ENCODE measurements around the gene BARHL1.

Gene BARHL1

DNA sequence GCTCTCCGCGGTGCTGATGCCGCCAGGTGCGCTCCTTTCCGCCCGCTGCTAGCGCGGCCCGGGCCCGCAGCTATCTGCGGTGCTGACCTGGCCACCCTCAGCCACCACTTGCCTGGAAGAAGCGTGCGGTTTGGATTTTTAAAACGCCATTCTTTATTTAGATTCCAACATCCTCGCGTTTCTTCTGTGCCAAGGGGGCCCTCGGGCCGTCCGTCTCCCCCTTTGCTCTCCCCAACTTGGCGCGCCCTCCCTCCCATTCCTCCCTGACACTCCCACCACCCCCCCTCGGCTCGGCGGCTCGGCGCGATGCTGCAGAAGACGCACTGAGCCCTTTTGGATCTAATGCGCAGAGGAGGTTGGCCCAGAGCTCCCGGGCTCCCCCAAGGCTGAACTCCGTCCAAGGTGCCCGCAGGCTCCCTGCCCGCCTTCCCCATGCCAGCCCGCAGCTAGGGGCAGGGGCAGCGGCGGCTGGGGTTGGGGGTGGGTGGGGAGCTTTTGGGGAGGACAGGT is at the start of gene BARHL1:
Gene BARHL1 (plus strand): TSS at position 331 of the 510 bp plus-strand sequence. CDS start 192 bp downstream, outside the sequence.
- DNase-seq (ENCODE audit: low spot score) (no peak), FAIRE-seq (no peak)

DNA sequence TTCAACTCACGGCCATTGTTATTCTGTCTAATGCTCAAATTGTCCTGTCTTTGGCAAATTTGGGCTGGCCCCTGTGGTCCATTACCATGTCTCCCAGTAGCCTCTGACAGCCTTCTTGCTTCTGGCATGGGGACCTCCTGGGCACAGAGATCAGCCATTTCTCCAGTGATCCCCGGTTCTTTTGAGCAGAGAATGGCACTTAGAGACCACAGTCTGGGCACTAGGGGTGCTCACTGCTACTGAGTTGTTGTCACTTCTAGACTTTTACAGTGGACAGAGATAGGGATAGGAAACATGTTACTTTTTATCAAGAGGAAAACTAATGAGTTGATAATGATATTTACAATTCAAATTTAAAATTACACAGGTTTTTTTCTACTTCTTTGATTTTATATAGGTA is 47.6 kb upstream of the BARHL1 start:
- DNase-seq (ENCODE audit: low spot score) (no peak), FAIRE-seq (no peak)

DNA sequence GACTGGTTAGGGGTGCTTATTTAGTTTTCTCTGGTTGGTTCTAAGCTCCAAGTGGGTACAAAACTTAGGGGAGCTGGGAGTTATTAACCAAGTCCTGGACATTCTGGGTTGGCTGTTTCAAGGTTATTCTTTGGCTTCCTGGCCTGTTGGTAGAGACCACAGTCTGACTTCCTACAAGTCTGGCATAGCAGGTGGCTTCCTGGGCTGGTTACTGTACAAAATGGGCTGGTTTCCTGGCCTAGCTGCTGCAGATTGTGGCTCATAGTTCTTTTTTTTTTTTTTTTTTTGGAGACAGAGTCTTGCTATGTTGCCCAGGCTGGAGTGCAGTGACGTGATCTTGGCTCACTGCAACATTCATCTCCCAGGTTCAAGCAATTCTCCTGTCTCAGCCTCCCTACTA is 46.3 kb upstream of the BARHL1 start:
- DNase-seq (ENCODE audit: low spot score) = no peak

DNA sequence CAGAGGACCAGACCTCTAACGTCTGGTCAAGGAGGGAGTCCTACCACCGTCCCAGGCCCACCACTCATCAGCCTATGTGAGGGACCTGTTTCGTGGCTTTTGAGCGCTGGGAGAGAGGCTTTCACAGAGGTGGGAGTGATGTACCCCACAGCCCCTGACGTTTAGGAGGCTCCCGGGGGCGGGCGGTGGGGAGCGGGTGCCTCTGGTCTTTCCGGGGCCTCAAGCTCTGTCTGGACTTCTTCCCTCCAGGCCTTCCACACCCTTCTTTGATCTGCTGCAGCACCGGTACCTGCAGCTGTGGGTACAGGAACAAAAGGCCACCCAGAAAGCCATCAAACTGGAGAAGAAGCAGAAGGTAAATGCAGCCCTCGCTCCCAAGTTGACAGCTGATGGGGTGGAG is 45.1 kb upstream of the BARHL1 start:
- no peak for DNase-seq (ENCODE audit: low spot score)
- no peak for FAIRE-seq

More for the DNA sequence above, 46.3 kb upstream of the BARHL1 start:
- FAIRE-seq = no peak

DNA sequence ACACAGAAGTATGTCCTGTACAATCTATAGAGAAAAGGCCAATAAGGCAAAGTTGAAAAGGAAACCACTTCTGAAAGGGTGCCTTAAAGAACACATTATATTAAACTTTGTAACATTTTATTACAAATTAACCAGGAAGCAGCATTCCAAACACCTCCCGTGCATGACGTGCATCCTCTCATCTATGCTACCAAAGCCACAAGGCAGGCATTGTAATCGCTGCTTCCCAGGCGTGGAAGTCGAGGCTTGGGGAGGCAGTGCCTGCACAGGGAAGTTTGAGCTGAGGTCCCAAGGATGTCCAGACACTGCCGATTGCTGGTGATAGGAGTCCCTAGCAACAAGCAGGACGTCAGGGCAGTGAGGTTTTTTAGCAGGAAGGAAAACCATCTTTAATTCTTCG is 44.3 kb upstream of the BARHL1 start:
- DNase-seq (ENCODE audit: low spot score) (peak; percentile 23), FAIRE-seq (no peak)

DNA sequence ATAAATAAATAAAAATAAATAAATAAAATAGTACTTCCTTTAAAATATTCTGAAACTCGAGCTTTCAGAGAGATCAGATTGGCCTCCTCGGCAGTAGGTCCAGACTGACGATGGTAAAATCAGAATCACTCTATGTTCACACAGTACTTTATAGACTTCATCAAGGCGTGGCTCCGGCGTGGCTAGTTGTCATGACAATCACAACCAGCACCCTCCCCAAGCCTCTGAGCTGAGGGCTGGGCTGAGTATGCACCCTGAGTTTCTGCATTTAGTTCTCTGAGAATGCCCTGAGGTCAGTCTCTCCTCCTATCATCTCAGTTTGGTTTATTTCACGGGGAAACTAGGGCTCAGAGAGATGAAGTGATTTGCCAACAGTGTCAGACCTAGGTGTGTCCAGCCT is 43.3 kb upstream of the BARHL1 start:
- FAIRE-seq (no peak), DNase-seq (ENCODE audit: low spot score) (no peak)

DNA sequence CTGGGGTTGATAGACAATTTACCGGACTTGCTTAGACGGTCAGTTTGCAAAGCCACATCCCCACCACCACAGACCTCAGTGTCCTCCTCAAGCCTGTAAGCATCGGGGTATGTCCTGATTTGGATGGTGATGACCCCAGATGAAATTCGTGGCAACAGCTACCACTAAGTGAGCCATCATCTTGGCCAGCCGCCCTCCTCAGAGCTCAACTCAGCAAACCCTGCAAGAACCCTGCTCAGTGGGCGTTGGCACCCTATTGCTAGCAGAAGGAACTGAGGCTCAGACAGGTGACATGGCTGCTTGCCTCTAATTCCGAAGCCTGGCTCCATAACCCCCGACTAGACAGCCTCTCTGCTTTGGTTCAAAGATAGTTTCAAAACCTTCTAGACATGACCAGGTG is 41.4 kb upstream of the BARHL1 start:
- no peak for DNase-seq (ENCODE audit: low spot score)
- FAIRE-seq = no peak

DNA sequence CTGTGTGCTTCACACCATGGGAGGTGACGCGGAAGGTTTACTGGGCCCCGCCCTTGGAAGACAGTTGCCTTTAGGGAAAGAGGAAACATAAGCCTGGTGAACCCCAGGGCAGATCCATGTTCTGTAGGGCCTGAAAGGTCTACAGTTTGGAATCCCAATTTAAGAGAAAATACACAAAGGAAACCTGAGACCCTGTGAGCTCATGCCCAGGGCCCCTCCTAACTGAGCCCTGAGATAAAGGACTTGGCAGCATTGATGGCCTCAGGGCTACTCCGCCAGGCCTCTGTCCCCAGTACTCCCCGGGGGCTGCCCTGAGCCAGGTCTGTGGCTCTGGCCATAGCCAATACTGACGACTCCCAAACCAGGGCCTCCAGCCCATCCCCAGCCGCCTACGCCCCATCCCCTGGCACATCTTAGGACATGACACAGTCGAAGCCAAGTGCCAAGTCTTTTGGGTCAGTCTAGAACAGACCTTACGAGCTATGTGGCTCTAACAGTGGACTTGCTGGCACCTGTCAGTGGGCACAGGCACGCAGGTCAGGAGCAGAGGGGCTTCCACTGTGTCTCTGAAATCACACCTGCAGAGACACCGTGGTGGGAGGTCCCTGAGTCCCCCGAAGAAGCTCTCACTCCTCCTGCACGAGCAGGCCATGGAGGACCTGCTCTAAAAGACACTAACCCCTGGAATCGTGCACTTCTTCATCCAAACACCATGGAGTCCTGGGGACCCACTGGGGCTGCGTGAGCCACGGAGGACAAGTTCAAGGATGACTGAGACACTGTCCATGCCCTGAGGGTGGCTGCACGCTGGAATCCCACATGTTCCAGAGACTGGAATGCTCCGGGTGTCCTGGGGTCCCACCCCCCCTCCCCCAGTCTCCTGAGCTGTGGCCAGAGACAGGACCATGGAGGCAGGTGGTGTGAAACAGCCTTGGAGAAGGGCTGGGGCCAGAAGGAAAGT is 40.3 kb upstream of the BARHL1 start:
- FAIRE-seq = no peak

DNA sequence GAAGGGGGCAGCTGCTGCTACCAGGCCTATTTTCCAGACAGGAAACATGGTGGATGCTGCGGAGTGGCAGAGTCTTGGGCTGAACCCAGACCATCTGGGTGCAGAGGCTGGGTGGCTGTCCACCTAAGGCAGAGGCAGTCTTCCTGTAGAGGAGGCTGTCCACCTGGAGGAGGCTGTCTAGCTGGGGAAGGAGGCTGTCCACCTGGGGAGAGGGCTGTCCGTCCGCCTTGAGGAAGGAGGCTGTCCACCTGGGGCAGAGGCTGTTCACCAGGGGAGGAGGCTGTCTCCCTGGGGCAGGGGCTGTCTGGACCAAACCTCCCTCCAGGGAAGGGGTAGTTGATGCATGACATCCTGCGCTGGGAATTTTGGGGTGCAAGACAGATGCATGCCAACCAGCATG is 39.2 kb upstream of the BARHL1 start:
- FAIRE-seq = no peak
- DNase-seq (ENCODE audit: low spot score) = no peak

More for the DNA sequence above, 40.3 kb upstream of the BARHL1 start:
- DNase-seq (ENCODE audit: low spot score) = no peak

DNA sequence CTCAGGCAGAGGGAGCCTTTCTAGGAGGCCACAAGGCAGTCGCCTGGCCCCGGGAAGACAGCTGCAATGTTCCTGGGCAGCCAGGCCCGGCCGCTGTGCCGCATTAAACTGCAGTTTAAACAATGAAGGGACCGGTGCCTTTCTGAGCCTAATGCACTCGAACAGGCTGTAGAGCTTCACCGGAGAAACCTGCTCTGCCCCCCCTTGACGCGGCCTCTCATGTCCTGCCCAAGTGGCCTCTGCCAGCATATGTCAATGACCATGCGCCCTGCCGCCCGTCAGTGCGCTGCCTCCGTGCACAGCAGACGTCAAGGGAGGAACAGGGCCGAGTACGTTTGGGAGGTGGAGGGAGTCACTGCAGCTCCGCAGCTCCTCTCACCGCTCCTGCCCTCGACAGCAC is 38.4 kb upstream of the BARHL1 start:
- DNase-seq (ENCODE audit: low spot score) (no peak), FAIRE-seq (no peak)

DNA sequence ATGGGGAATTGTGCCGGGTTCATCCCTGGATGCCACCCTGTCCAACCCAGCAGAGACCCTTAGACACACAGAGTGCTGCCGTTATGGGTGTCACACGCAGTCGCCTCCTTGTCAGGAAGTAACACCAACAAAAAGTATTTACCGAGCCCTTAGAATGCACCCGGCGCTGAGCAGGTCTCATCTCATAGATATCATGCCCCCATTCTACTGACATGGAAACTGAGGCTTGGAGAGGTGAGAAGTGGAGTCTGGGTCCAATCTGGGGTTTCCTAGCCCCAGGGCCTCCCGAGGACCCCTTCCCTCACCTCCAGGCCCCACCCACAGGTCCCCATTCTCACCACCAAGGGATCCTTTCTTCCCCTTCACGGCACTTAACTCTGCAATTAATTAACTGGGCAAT is 36.8 kb upstream of the BARHL1 start:
- no peak for FAIRE-seq
- DNase-seq (ENCODE audit: low spot score) = no peak

DNA sequence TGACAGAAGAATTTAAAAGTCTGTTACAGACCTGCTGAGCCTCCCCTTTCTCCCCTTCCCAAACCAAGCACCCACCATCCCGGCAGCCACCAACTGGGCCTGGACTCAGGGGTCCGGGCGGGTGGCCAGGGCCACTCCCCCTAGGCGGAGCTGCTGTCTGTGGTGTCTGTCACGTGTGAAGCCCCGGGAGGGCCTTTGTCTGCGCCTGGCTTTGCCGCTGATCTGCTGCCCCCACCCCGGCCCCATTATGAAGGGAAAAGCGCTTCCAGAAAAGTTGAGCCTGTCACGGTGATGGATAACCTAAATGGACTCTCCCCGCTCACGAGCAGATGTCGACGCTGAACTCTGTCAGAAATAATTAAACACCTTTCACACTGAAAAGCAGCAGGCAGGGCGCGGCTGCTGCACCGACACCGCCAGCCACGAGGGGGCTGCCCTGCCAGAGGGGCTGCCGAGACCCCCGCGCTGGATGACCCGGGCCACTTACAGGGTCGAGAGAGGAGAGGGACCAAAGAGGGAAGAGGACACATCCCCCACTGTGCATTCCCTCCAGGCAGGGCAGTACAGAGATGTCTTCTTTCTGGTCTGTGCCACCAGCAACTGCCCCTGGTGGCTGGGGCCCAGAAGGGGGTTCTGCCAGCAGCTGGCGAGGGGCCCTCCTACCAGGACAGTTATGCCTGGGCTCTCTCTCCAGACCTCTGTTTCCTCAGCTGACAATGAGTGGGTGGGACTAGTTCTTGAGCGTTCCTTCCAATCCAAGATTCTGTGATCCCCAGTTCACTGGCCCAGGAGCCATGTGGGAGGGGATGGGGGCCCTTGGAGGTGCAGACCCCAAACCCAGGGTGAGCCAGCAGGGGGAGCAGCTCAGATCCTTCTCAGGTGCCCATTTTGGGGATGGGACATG is 36.0 kb upstream of the BARHL1 start:
- DNase-seq (ENCODE audit: low spot score) (no peak), FAIRE-seq (no peak)

DNA sequence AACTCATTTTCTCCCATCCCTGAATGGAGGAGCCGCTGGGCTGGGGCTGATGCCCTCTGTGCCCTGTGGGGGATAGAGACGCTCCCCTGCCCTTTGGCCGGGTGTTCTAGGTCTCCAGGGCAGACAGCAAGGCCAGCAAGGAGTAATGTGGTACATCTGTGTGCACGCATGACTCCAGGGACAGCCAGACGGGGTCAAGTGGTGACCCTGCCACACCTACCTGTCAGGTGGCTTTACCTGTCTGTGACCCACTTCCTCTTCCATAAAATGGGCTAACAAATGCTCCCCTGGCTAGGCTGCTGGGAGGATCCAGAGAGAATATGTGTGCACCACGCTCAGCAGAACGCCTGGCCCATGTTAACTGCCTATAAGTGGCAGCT is 35.4 kb upstream of the BARHL1 start:
- FAIRE-seq (no peak), DNase-seq (ENCODE audit: low spot score) (no peak)

DNA sequence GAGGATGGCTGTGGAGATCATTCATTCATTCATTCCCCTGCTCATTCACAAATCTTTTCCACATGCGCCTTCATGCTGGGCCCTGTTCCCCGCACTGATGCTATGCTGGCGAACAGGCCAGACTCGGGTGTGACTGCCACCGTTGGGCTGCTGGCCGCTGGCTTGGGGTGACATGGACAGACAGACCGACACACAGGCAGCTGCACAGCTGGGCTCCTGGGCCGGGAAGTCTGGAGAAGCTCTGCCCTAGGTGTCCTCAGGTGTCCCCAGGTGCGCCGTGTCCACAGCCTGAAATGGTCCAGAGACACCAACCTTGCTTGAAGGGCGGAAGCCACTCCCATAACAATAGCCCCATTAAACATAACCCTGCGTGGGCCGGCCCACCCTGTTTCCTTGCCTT is 35.0 kb upstream of the BARHL1 start:
- DNase-seq (ENCODE audit: low spot score) = no peak
- no peak for FAIRE-seq

DNA sequence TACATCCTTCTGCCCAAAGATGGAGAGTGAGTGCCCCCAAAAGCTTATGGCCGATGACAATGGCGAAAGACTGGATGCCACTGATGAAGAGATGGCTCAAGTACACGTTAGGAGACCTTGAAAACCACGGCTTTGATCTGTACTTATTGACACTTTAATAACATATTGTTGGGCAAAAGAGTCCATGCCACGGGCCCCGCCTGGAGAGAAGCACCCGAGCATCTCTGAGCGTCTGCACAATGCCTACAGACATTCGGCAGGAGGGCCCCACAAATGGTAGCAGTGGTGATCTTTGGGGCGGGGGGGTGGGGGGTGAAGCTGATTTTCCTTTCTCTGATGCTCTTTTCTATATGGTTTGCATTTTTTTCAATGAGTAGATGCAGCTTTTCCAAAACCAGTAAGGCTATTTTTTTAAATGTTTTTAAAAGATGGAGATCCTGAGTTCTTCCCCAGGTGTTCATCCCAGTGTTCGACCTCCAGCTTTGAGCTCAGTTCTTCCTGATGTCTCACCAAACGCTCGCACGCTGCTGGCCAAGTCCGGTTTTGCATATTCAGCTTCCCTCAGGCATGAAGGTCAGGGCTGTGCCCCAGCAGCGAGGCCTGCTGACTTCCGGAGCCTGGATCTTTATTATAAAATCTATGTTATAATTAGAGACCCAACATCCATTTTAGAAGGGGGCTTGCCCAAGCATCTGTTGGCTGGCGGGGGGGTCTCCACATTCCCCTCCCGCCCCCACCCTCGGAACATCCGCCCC is 34.3 kb upstream of the BARHL1 start:
- DNase-seq (ENCODE audit: low spot score) = no peak
- FAIRE-seq = no peak

DNA sequence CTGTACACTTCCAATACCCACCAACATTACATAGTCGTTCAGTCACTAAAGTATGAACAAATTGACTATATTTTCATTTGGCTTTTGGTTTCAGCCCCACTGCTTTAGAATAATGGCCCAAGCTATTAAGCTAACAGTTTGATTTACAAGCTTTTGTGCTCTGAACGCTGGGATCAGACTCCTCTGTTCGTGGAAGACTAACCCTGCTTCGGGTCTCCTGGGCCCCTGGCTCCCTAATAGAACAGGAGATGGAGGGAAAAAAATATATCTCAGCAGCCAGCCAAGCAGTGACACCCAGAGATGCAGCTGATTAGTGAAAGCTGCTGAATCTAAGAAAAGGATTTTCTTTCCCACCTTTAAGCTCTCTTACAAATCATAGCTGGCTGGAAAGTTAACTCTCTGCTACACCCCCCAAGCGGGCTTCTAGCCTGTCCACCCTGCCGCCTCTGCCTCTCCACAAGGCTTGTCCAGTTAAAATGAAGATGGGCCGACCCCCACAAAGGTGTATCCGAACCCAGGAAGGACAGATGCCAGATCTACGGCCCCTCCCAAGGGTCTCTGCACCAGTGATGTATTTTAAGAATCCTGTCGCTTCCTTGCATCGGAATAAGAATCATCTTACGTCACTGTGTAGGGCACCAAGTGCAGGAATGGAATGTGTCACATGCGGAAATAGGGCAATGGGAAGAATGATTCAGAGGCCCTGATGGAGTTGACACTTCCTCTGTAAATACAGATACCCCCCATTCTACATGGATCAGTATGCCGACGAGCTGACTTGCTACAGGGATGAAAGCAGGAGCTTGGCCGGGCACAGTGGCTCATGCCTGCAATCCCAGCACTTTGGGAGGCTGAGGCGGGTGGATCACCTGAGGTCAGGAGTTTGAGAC is 33.4 kb upstream of the BARHL1 start:
- DNase-seq (ENCODE audit: low spot score) (peak; percentile 33), FAIRE-seq (no peak)

DNA sequence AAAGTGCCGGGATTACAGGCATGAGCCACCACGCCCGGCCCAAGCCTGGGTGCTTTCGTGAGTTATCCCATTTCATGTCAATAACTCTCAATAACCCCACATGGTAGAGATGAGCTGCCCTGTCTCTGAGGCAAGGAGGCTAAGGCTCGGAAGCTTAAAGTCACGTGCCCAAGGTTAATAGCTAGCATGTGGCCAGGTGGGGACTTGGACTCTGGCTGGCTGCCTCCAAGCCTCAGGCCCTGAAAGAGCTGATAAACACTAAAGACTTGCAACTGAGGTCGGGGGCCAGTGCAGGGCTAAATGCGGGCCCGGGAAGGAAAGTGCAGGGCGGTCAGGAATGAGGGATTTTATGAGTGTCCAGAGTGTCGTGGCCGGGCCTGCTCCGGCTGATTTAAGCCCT is 30.9 kb upstream of the BARHL1 start:
- no peak for FAIRE-seq

DNA sequence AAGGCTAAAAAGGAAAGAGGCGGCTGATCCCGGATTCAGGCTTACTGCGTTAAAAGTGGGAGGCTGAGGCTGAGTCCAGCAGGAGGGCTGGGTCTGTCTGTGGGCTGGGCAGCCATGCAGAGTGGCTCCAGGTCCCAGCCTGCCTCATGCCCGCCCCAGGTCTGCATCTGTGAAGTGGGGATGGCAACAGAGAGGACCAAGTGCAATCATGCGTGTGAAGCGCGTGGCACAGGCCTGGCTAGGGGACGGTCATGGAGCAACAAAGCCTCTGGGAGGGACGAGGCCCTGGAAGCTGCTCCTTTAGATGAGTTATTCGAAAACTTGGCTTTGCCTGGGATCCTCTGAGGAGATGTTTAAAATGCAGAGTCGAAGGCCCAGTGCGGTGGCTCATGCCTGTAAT is 30.4 kb upstream of the BARHL1 start:
- FAIRE-seq = no peak
- no peak for DNase-seq (ENCODE audit: low spot score)

More for the DNA sequence above, 30.9 kb upstream of the BARHL1 start:
- no peak for DNase-seq (ENCODE audit: low spot score)

DNA sequence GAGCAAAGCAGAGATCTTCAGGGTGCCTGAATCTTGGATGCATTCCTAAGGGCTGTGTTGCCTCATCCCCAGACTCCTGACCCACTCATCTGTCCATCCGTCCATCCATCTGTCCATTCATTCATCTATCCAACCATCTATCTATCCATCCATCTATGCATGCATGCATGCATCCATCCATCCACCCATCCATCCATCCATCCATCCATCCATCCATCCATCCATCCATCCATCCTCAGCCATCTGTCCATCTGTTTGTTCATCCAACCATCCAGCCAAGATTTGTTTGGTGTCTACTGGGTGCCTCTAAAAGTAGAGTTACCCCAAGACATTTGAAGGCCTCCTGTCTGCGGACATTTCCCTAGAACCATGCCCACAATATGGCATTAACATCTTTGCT is 27.7 kb upstream of the BARHL1 start:
- FAIRE-seq (no peak), DNase-seq (ENCODE audit: low spot score) (no peak)

DNA sequence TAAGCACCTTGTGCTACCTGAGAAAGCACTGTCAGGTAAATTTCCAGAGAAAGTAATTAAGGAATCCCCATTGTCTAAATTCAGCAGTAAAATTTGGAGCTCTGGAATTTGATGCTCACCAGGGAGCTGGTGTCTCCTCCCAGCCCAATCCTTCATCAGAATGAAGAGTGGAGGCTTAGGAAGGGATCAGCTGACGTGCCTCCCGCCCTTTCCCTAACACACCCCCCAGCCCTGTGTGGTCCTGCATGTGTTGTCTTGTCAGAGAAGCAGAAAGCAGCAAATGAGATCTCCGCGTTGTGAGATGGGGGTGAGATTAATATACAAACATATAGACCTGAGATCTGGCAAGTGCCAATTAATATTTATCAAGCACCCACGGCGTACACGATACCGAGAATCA is 26.9 kb upstream of the BARHL1 start:
- FAIRE-seq = no peak
- no peak for DNase-seq (ENCODE audit: low spot score)
